ENCODE data around the gene AP3S1. TPM values are rescaled to one million over a fixed set of nuclear protein-coding genes. Genes with fewer than 3 reads are reported as not detected.

Gene AP3S1
- total RNA-seq, 4 donors from 2014 or later: 69.5 to 175 (median 109) TPM

Other genes starting within 250 kb of the AP3S1 start
- gene TICAM2, start 239.5 kb upstream of the AP3S1 start, total RNA-seq: 1 to 10 TPM in 3 of 4 donors, under 1 TPM in 1; 0.57 to 4.2 (median 3.2) TPM
- 100 to 1,000 TPM in 1 of 4 donors, 10 to 100 TPM in 3; 75.1 to 141 (median 77.4) TPM for gene TMED7, start 215.9 kb upstream of the AP3S1 start, total RNA-seq
- gene CDO1, start 25.3 kb upstream of the AP3S1 start, total RNA-seq: 100 to 1,000 TPM in 3 of 4 donors, 10 to 100 TPM in 1; 74.2 to 349 (median 229) TPM
- gene ATG12, start 370 bp upstream of the AP3S1 start, total RNA-seq: 10 to 100 TPM; 54.1 to 89.5 (median 78.2) TPM
- gene LVRN, start 120.5 kb downstream of the AP3S1 start, total RNA-seq: 100 to 1,000 TPM in 2 of 4 donors, 10 to 100 TPM in 2; 37.2 to 135 (median 96.4) TPM
- not detected for gene ARL14EPL, start 190.5 kb downstream of the AP3S1 start, total RNA-seq
- 10 to 100 TPM; 25.2 to 58.2 (median 38.8) TPM for gene COMMD10, start 243.1 kb downstream of the AP3S1 start, total RNA-seq

Data from subcutaneous adipose tissue (tissue), 4 donors.